Measurements from ENCODE around the gene ADAT3. TPM values are rescaled to one million over a fixed set of nuclear protein-coding genes. Genes with fewer than 3 reads are reported as not detected.

Gene ADAT3
- total and polyA plus RNA-seq, 2 of the 4 experiments (the other 2 are of a cell fraction), result 0.36 to 2.8 TPM

DNA sequence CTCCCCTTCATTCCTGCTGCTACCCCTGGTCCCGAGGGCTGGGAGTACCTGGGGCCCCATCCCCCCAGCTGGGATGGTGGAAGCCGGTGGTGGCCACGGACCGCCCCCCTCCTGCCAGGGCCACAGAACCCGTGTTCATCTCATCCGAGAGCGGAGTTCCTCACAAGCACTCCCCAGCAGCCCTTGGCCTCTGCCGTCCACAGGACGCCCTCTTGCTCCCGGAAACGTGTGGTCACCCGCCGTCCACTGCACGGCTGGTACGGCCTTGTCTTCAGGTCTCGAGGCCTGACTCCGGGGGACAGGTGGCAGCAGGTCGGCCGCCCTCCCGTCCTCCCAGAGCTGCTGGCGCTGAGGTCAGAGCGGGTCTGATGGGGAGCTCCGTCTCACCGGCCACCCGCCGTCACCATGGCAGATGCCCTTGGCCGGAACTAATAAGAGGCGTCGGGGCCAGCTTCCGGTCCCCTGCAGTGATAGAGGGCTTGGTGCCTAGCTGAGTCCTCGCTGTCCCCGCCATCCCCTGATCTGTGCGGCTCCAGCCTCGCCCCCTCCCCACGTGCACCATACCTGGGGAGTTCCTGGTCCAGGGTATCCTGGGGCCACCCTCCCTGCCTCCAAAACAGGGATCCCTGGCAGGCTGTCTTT is 19.2 kb downstream of the ADAT3 start:
- Histone ChIP-seq H3K4me3 (ENCODE audit: insufficient read depth, low read depth, low read length) (no peak overlapping the region), H3K9ac (ENCODE audit: low read depth, low read length) (no peak overlapping the region), H2AFZ (replicated peaks; ENCODE audit: low read length, poor library complexity) (no peak overlapping the region), H2AK9ac (replicated peaks; ENCODE audit: low read depth, low read length, poor library complexity) (no peak overlapping the region), H2BK120ac (ENCODE audit: low read depth, low read length) (no peak overlapping the region), H4K5ac (ENCODE audit: low read depth, low read length) (no peak overlapping the region), H2BK20ac (ENCODE audit: low read depth, low read length) (no peak overlapping the region), H3K4me2 (ENCODE audit: low read depth, low read length) (no peak overlapping the region), H3K23ac (ENCODE audit: low read depth, low read length) (no peak overlapping the region), H3K18ac (ENCODE audit: low read depth, low read length) (no peak overlapping the region), H3K9me3 (ENCODE audit: control insufficient read depth, insufficient read depth, low read length) (no peaks in the 10 kb centered on the region), H4K20me1 (ENCODE audit: insufficient read depth, low read length) (0 out of 2 replicates have a peak, but pooled peaks cover 9% of the 10 kb centered on the region), H4K91ac (ENCODE audit: insufficient read depth, low read depth, low read length) (no peak overlapping the region), H4K8ac (ENCODE audit: low read depth in 2 of 2, low read length in 2 of 2) (no peak overlapping the region), H3K27ac (ENCODE audit: insufficient read depth, low read length) (no peak overlapping the region), H3K9me1 (ENCODE audit: insufficient read depth, low read length) (no peaks in the 10 kb centered on the region), H2BK15ac (ENCODE audit: low read depth, low read length) (no peak overlapping the region), H3K56ac (ENCODE audit: extremely low read depth, insufficient read depth, low read length) (no peak overlapping the region), H2BK5ac (ENCODE audit: low read depth, low read length, poor library complexity, severe bottlenecking) (no peak overlapping the region), H3K27me3 (ENCODE audit: control insufficient read depth, insufficient read depth, low read length) (no peaks in the 10 kb centered on the region), H3K14ac (replicated peaks; ENCODE audit: low read depth, low read length) (no peak overlapping the region), H2AK5ac (ENCODE audit: low read depth, low read length) (no peak overlapping the region), H3K4me1 (ENCODE audit: control insufficient read depth, insufficient read depth, low read length) (no peaks in the 10 kb centered on the region), H3K79me1 (ENCODE audit: low read depth in 1 of 2, low read length in 2 of 2) (no peaks in the 10 kb centered on the region), H3K4ac (ENCODE audit: low read depth, low read length) (no peak overlapping the region), H3K36me3 (ENCODE audit: control insufficient read depth, insufficient read depth, low read length) (peaks cover 48% of the 10 kb centered on the region)
- no TSS peak for BruUV-seq (replicated peaks)
- intact Hi-C loops (cut with micrococcal nuclease) (no loop called here), in situ Hi-C loops (cut with MboI; ENCODE audit: low sequenced_read_pairs) (no loop called here), dilution Hi-C loops (cut with HindIII; ENCODE audit: low sequenced_read_pairs, unreplicated experiment) (no loop called here)
- no peak for DNase-seq
- CTCF ChIA-PET, result no interaction called here
- ATAC-seq (ENCODE audit: low read depth), result no peak
- 90% methylated on average over 14 of the region's 35 CpGs; no CpG with 5 or more reads in 1 of the 2 experiments for WGBS, 2 experiments (ENCODE audit: extremely low coverage in 2 of 2, insufficient read length in 1 of 2)
- POLR2A ChIA-PET (ENCODE audit: unreplicated experiment), result no interaction called here
- TF ChIP-seq MAFK (IDR thresholded peaks at IDR 0.05; ENCODE audit: low read depth, low read length) (no peak), NFE2L2 (IDR thresholded peaks at IDR 0.05; ENCODE audit: low read depth, low read length) (no peak), BHLHE40 (IDR thresholded peaks at IDR 0.05; ENCODE audit: low read depth, low read length) (no peak), RCOR1 (IDR thresholded peaks at IDR 0.05; ENCODE audit: insufficient replicate concordance, low read length) (no peak), CHD1 (IDR thresholded peaks at IDR 0.05; ENCODE audit: low read depth, low read length) (no peak), MAZ (IDR thresholded peaks at IDR 0.05; ENCODE audit: borderline replicate concordance, low read depth, low read length) (no peak)

All from IMR-90 (cell line).